HG03571 (cell line): ENCODE results near the gene RBM3.

ENCODE experiments used
- ATAC-seq: cut with Tn5 transposase; IDR thresholded peaks from one replicate; pipeline ENCODE4 v1.9.1; 2021; ENCODE audit not compliant: unreplicated experiment

RBM3 gene

GRCh38 chrX:48576108-48576507 is 1.8 kb downstream of the RBM3 start:
- no peak for ATAC-seq

GRCh38 chrX:48578661-48579128 is 4.4 kb downstream of the RBM3 start:
- ATAC-seq: no peak

GRCh38 chrX:48579259-48579658 is 5.0 kb downstream of the RBM3 start:
- no peak for ATAC-seq

GRCh38 chrX:48580662-48581061 is 6.4 kb downstream of the RBM3 start:
- no peak for ATAC-seq

GRCh38 chrX:48584698-48585097 is 10.4 kb downstream of the RBM3 start:
- ATAC-seq: no peak

GRCh38 chrX:48589482-48590162 is 15.3 kb downstream of the RBM3 start:
- no peak for ATAC-seq

GRCh38 chrX:48590203-48591103 is 16.2 kb downstream of the RBM3 start:
- no peak for ATAC-seq

GRCh38 chrX:48591255-48591791 is 17.0 kb downstream of the RBM3 start:
- no peak for ATAC-seq

GRCh38 chrX:48592971-48593370 is 18.7 kb downstream of the RBM3 start:
- ATAC-seq: no peak

GRCh38 chrX:48595929-48596328 is 21.6 kb downstream of the RBM3 start:
- no peak for ATAC-seq

- ATAC-seq: peak; percentile 65
These were observed 23.3 kb downstream of the RBM3 start, which contains the start of gene WDR13 for GRCh38 chrX:48597353-48598264. Gene WDR13 (plus strand): TSS chrX:48597492. CDS start chrX:48597997, 505 bp downstream.

GRCh38 chrX:48598614-48599013 is 24.3 kb downstream of the RBM3 start:
- no peak for ATAC-seq

- ATAC-seq: no peak
These were observed 25.1 kb downstream of the RBM3 start for GRCh38 chrX:48599341-48599740.

- no peak for ATAC-seq
These were observed 25.9 kb downstream of the RBM3 start for GRCh38 chrX:48600226-48600625.

- no peak for ATAC-seq
These were observed 27.6 kb downstream of the RBM3 start for GRCh38 chrX:48601741-48602394.

- no peak for ATAC-seq
These were observed 30.4 kb downstream of the RBM3 start for GRCh38 chrX:48604701-48605100.

- ATAC-seq: no peak
These were observed 31.8 kb downstream of the RBM3 start for GRCh38 chrX:48606091-48606490.

- no peak for ATAC-seq
These were observed 37.4 kb downstream of the RBM3 start for GRCh38 chrX:48611703-48612102.

- no peak for ATAC-seq
These were observed 39.3 kb downstream of the RBM3 start for GRCh38 chrX:48613502-48614160.

- ATAC-seq: no peak
These were observed 42.3 kb downstream of the RBM3 start for GRCh38 chrX:48616576-48616975.
